ENCODE data around the gene PLPPR2. TPM values are rescaled to one million over a fixed set of nuclear protein-coding genes. Genes with fewer than 3 reads are reported as not detected.
A peak's percentile ranks its signal among the peaks of the same experiment; 100 is the strongest.

The PLPPR2 gene
- total and polyA plus RNA-seq, 2 of the 4 experiments (the other 2 are of a cell fraction): 3.9 to 45.2 TPM

DNA sequence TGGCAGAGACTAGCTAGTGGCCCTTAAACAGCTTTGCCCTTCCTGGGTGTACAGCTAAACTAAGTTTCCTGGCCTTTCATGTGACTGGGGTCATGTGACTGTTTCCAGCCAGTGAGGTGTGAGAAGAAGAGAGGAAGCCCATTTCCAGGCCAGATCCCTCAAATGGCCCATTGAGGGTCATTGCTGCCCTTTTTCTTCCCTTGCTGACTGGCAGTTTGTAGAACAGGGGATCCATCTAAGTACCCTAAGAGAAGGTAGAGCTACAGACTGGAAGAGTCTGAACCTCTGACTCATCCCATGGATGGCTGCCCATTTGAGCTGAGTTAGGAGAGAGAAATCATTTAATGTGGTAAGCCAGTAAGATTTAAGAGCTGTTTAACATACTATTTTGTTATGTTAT lies 22.0 kb downstream of the PLPPR2 start (continued):
- TF ChIP-seq, protein P1, sequence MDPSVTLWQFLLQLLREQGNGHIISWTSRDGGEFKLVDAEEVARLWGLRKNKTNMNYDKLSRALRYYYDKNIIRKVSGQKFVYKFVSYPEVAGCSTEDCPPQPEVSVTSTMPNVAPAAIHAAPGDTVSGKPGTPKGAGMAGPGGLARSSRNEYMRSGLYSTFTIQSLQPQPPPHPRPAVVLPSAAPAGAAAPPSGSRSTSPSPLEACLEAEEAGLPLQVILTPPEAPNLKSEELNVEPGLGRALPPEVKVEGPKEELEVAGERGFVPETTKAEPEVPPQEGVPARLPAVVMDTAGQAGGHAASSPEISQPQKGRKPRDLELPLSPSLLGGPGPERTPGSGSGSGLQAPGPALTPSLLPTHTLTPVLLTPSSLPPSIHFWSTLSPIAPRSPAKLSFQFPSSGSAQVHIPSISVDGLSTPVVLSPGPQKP (IDR thresholded peaks at IDR 0.05; ENCODE audit: borderline replicate concordance, low read depth, low read length): no peak
- no peak for TF ChIP-seq POLR2A (IDR thresholded peaks at IDR 0.05; ENCODE audit: low read depth, low read length)

DNA sequence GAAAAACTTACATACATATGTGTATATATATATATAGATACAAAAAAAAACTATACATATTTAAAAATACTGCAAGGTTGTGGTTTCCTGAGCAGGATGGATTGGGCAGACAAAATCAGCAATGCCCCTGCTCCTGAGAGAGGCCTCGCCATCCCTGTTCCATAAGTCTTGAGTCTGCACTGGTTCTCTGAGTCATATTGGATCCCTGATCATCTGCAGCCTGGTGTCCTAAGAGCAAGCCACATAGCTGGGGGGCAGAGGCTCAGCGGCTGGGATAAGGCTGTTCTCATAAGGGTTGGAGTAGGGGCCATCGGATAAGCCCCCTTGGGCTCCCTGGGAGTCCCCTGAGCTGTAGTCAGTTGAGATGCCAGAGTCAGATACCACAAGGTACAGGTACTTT lies 22.5 kb downstream of the PLPPR2 start:
- Histone ChIP-seq H4K5ac (ENCODE audit: low read depth, low read length) (peak overlapping the region; percentile 22; the same call in 1 of the 2 replicates), H3K4me2 (ENCODE audit: low read depth, low read length) (peak overlapping the region; percentile 42; the same call in 1 of the 2 replicates), H3K4ac (ENCODE audit: low read depth, low read length) (peak overlapping the region; percentile 80), H3K9me1 (ENCODE audit: insufficient read depth, low read length) (peaks cover 37% of the 10 kb centered on the region), H4K8ac (ENCODE audit: low read depth in 2 of 2, low read length in 2 of 2) (peak overlapping the region in 1 of 2 experiments; percentile 64; a peak in 1 of 4 replicates), H3K9ac (ENCODE audit: low read depth, low read length) (peak overlapping the region; percentile 19; the same call in 1 of the 2 replicates), H2BK120ac (ENCODE audit: low read depth, low read length) (peak overlapping the region; percentile 43; the same call in 1 of the 2 replicates), H3K23ac (ENCODE audit: low read depth, low read length) (no peak overlapping the region), H3K4me3 (ENCODE audit: insufficient read depth, low read depth, low read length) (no peak overlapping the region), H3K56ac (ENCODE audit: extremely low read depth, insufficient read depth, low read length) (no peak overlapping the region), H3K79me1 (ENCODE audit: low read depth in 1 of 2, low read length in 2 of 2) (peaks cover 8 to 41% of the 10 kb centered on the region in 2 experiments), H4K91ac (ENCODE audit: insufficient read depth, low read depth, low read length) (peak overlapping the region; percentile 61; the same call in 1 of the 2 replicates), H3K27me3 (ENCODE audit: control insufficient read depth, insufficient read depth, low read length) (no peaks in the 10 kb centered on the region; the same call in 1 of the 2 replicates), H3K27ac (ENCODE audit: insufficient read depth, low read length) (peak overlapping the region; percentile 75), H2BK15ac (ENCODE audit: low read depth, low read length) (no peak overlapping the region), H4K20me1 (ENCODE audit: insufficient read depth, low read length) (peaks cover 11% of the 10 kb centered on the region; the same call in 1 of the 2 replicates), H2AK9ac (replicated peaks; ENCODE audit: low read depth, low read length, poor library complexity) (peak overlapping the region; percentile 92), H3K36me3 (ENCODE audit: control insufficient read depth, insufficient read depth, low read length) (no peaks in the 10 kb centered on the region), H2AFZ (replicated peaks; ENCODE audit: low read length, poor library complexity) (peak overlapping the region; percentile 12), H3K14ac (replicated peaks; ENCODE audit: low read depth, low read length) (peak overlapping the region; percentile 80; the same call in 1 of the 2 replicates), H2BK20ac (ENCODE audit: low read depth, low read length) (peak overlapping the region; percentile 62; the same call in 1 of the 2 replicates), H3K9me3 (ENCODE audit: control insufficient read depth, insufficient read depth, low read length) (no peaks in the 10 kb centered on the region), H3K4me1 (ENCODE audit: control insufficient read depth, insufficient read depth, low read length) (peaks cover 25% of the 10 kb centered on the region), H2AK5ac (ENCODE audit: low read depth, low read length) (peak overlapping the region; percentile 93; the same call in 1 of the 2 replicates), H2BK5ac (ENCODE audit: low read depth, low read length, poor library complexity, severe bottlenecking) (peak overlapping the region; percentile 78), H3K18ac (ENCODE audit: low read depth, low read length) (0 out of 2 replicates have a peak overlapping the region, but pooled peaks have one; percentile 3)
- POLR2A ChIA-PET (ENCODE audit: unreplicated experiment): no interaction called here
- CTCF ChIA-PET: interaction anchor here (1.2 kb wide), 1 partner anchor 84 kb away, joined by 5 read pairs; no protein-coding TSS in a partner anchor
- intact Hi-C loops (cut with micrococcal nuclease): no loop called here
- in situ Hi-C loops (cut with MboI; ENCODE audit: low sequenced_read_pairs): no loop called here
- ATAC-seq (ENCODE audit: low read depth) (no peak), DNase-seq (peak; percentile 37)
- BruUV-seq (replicated peaks): no TSS peak
- dilution Hi-C loops (cut with HindIII; ENCODE audit: low sequenced_read_pairs, unreplicated experiment): no loop called here
- 87% methylated on average over 3 of the region's 3 CpGs; no CpG with 5 or more reads in 1 of the 2 experiments for WGBS, 2 experiments (ENCODE audit: extremely low coverage in 2 of 2, insufficient read length in 1 of 2)
- no peak for TF ChIP-seq CEBPB (IDR thresholded peaks at IDR 0.05; ENCODE audit: low read depth, low read length)
- TF ChIP-seq SMC3 (IDR thresholded peaks at IDR 0.05; ENCODE audit: low read depth, low read length): no peak
- no peak for TF ChIP-seq CHD1 (IDR thresholded peaks at IDR 0.05; ENCODE audit: low read depth, low read length)
- no peak for TF ChIP-seq RFX5 (IDR thresholded peaks at IDR 0.05; ENCODE audit: low read depth, low read length)
- no peak for TF ChIP-seq MXI1 (IDR thresholded peaks at IDR 0.05; ENCODE audit: borderline replicate concordance, low read depth, low read length)
- TF ChIP-seq BHLHE40 (IDR thresholded peaks at IDR 0.05; ENCODE audit: low read depth, low read length): no peak
- TF ChIP-seq MAZ (IDR thresholded peaks at IDR 0.05; ENCODE audit: borderline replicate concordance, low read depth, low read length): no peak
- no peak for TF ChIP-seq MAFK (IDR thresholded peaks at IDR 0.05; ENCODE audit: low read depth, low read length)
- TF ChIP-seq, protein P2, sequence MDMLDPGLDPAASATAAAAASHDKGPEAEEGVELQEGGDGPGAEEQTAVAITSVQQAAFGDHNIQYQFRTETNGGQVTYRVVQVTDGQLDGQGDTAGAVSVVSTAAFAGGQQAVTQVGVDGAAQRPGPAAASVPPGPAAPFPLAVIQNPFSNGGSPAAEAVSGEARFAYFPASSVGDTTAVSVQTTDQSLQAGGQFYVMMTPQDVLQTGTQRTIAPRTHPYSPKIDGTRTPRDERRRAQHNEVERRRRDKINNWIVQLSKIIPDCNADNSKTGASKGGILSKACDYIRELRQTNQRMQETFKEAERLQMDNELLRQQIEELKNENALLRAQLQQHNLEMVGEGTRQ (IDR thresholded peaks at IDR 0.05; ENCODE audit: low read depth, low read length): no peak
- TF ChIP-seq, protein P3, sequence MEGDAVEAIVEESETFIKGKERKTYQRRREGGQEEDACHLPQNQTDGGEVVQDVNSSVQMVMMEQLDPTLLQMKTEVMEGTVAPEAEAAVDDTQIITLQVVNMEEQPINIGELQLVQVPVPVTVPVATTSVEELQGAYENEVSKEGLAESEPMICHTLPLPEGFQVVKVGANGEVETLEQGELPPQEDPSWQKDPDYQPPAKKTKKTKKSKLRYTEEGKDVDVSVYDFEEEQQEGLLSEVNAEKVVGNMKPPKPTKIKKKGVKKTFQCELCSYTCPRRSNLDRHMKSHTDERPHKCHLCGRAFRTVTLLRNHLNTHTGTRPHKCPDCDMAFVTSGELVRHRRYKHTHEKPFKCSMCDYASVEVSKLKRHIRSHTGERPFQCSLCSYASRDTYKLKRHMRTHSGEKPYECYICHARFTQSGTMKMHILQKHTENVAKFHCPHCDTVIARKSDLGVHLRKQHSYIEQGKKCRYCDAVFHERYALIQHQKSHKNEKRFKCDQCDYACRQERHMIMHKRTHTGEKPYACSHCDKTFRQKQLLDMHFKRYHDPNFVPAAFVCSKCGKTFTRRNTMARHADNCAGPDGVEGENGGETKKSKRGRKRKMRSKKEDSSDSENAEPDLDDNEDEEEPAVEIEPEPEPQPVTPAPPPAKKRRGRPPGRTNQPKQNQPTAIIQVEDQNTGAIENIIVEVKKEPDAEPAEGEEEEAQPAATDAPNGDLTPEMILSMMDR (conservative IDR thresholded peaks at IDR 0.05; ENCODE audit: low read depth, low read length): no peak
- TF ChIP-seq RAD21 (IDR thresholded peaks at IDR 0.05; ENCODE audit: low read length): no peak
- no peak for TF ChIP-seq NFE2L2 (IDR thresholded peaks at IDR 0.05; ENCODE audit: low read depth, low read length)
